RPMI8226 (cell line): ENCODE results near the gene TBC1D1.
A peak's percentile ranks its signal among the peaks of the same experiment; 100 is the strongest.

ENCODE experiments used
- DNase-seq: peaks from one replicate; pipeline ENCODE4 v3.0.0-alpha.2; 2015

Gene TBC1D1

DNA sequence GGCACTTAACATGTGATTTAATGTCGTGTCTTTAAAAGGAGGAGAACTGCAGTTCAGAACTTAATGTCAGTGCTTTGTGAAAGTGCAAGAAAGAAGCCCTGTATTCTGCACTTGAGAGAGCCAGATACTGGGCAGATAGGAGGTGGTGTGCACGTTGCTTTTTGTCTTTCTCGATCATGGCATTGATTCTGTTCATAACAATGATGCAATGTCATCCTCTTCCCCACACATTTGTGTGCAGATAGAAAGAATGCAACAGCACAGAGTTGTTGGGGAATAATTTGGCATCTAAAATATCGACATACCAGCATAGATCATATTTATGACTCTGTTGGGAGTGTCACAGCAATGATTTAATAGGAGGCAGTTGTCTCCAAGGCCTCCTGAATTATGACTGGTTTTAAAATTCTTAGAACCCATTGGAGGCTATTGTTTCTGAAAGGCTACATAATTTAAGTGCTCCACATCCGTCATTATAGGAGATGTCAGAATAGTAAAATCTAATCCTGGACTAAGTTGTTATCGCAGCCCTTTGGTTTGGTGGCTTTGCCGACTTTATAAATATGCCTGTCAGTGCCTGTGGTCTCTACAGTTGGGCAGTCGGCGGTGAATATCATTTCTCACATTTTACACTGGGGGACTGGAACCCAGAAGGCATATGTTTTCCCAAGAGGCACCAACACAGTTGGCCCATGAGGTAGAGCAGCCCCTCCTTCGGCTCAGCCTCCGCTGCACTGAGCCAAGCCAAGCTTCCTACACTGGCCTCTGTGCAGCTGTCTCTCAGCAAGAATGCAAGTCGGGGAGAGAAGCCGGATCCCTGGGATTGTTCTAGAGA is 194.2 kb downstream of the TBC1D1 start:
- no peak for DNase-seq

- DNase-seq: no peak
Observed at GRCh38 chr4:38085751-38086150, 194.9 kb downstream of the TBC1D1 start.

DNA sequence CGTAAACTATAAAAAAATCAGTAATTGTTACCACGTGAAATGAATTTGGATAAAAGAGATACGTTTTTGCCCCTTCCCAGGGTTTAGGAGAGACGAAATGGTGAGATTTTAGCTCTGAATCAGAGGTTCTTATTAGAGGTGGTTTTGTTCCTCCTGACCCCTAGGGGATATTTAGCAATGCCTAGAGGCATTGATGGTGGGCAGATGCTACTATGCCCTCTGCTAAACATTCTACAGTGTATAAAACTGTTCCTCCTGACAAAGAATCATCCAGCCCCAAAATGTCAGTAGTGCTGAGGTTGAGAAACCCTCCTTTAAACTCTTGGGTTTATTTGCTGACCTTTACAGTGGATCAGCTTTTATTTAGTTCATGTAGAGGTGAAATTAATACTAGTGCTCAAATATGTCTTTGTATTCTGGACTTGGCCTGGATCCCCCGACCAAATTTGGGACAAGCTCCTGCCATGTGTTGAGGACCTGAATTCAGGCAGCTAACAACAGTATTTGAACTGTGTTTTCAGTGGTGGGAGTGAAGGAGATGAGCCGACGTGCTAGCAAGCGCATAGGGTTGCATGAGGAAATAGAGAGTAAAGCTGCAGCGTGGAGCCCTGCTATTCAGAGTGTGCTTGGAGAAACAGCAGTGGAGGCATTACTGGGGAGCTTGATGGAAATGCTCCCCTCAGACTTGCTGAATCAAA is 195.4 kb downstream of the TBC1D1 start:
- no peak for DNase-seq

DNA sequence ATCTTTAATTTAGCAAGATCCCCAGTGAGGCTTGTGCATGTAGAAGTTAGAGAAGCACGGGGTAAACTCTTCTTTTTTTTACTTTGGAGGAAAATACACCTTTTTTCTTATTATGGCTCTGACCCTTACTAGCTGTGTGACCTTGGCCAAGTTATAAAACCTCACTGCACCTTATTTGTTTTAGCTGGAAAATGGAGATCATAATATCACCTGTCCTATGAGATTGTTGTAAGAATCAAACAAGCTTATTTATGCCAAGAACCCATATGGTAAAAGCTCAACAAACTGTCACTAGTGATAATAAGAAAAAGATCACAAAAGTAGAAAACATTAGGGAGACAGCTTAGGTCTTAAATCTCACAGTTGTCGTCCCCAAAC is 196.0 kb downstream of the TBC1D1 start:
- DNase-seq: no peak

GRCh38 chr4:38088321-38088720 is 197.4 kb downstream of the TBC1D1 start:
- peak; percentile 20 for DNase-seq

DNA sequence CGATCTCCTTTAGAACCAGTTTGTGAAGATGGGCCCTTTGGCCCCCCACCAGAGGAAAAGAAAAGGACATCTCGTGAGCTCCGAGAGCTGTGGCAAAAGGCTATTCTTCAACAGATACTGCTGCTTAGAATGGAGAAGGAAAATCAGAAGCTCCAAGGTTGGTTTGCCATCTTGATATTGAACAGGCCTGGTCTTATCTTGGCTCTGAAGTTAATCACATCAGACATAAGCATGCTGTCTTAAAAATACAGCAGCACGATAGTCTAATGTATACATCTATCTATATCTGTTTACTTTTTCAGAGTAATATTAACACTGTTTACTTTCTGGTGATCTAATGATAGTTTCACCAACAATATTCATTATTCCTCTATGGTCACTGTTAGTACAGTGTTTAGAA is 199.1 kb downstream of the TBC1D1 start:
- no peak for DNase-seq

GRCh38 chr4:38090455-38091246 is 199.8 kb downstream of the TBC1D1 start:
- peak; percentile 13 for DNase-seq

GRCh38 chr4:38091636-38092035 is 200.8 kb downstream of the TBC1D1 start:
- peak; percentile 88 for DNase-seq

DNA sequence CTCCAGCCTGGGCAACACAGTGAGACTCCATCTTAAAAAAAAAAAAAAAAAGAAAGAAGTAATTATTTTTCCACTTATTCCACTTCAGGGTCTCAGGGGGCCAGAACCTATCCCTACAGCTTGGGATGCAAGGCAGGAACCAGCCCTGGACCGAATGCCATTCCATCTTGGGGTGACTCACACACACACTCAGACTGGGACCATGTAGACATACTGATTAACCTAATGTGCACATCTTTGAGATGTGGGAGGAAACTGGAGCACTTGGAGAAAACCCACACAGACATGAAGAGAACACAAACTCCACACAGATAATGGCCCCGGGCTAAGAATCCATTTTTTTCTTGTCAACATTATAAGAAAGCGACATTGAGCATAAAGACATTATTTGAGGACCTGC is 201.8 kb downstream of the TBC1D1 start:
- DNase-seq: no peak

- DNase-seq: no peak
Observed at GRCh38 chr4:38094419-38094818, 203.5 kb downstream of the TBC1D1 start.

- DNase-seq: no peak
Observed at GRCh38 chr4:38095691-38096090, 204.8 kb downstream of the TBC1D1 start.

DNA sequence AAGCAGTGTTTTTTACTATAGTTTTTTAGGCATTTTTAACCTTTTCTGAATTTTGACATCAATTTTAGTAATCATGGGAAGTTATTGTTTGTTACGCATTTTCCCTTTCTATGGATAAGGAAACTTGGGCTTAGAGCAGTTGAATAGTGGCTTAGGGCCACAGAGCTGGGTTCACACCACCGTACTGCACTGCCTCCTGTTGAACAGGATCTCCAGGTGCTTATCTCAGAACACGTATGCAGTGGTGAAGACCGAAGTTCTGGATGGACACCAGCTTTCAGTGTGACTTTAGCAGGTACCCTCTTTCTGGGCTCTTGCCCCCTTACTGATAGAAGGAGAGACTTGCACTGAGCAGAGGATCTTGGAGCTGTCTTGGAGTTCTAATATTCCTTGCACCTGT is 206.9 kb downstream of the TBC1D1 start:
- DNase-seq: no peak

GRCh38 chr4:38099020-38099600 is 208.2 kb downstream of the TBC1D1 start:
- no peak for DNase-seq

- DNase-seq: no peak
Observed at GRCh38 chr4:38099908-38100407, 209.1 kb downstream of the TBC1D1 start.

DNA sequence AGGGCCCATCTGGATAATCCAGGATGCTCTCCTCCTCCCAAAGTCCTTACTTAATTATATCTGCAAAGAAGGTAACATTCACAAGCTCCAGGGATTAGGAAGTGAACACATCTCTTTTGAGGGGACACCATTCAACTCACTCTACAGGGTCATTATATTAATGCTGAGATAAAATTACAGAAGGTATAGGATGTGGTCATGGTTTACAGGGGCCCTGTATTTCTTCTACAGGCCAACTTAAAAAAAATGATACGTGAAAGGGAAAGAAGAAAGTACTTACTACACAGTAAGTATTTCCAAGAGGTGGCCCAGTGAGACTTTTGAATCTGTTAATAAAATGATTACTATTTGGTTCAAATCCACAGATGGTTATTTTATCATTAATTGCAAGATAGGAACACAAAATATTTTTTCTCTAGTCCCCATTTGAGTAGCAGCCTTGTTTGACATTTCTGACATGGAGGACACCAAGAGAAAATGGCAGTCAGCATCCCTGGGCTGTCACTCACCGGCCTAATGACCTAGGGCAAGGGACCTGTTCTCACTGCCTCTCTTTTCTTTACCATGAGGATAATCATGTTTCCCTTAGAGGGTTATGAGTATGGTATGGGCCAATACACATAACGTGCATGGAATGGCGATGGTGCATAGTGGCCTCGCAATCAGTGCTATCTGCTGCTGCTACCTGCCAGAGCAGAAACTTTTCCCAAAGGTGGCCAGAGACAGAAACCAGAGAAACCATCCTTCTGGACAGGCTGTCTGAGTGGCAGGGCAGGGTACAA is 209.8 kb downstream of the TBC1D1 start:
- no peak for DNase-seq

- DNase-seq: no peak
Observed at GRCh38 chr4:38101563-38101962, 210.7 kb downstream of the TBC1D1 start.

DNA sequence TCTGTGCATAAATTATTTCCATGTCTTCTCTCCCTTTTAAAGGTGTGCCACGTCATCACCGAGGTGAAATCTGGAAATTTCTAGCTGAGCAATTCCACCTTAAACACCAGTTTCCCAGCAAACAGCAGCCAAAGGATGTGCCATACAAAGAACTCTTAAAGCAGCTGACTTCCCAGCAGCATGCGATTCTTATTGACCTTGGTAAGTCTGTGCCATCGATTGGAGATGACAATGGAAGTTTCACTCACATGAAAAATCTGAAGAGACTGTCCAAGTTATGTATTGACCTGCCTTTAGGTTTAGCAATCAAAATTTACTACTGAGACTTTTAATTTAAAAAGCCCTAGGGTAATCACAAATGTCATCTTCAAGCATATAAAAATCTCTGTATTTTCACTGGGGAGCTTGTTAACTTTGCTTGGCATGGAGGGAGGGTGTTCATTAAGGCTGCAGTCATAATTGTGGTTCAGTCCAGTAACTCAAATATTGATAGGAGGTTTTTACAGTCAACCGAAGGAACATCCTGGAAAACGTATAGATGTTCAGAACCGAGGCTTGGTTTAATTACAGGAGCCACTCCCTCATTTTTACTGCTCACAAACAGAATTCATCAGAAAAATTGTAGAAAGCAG is 212.2 kb downstream of the TBC1D1 start:
- DNase-seq: no peak

GRCh38 chr4:38105475-38106220 is 214.8 kb downstream of the TBC1D1 start:
- DNase-seq: no peak

GRCh38 chr4:38106311-38106710 is 215.4 kb downstream of the TBC1D1 start:
- DNase-seq: no peak

- no peak for DNase-seq
Observed at GRCh38 chr4:38106886-38107514, 216.1 kb downstream of the TBC1D1 start.
